ENCODE results near the gene ULK3.

Gene ULK3

GRCh38 chr15:74789741-74790079, 53.2 kb downstream of the ULK3 start:
- TF ChIP-seq, protein P1, sequence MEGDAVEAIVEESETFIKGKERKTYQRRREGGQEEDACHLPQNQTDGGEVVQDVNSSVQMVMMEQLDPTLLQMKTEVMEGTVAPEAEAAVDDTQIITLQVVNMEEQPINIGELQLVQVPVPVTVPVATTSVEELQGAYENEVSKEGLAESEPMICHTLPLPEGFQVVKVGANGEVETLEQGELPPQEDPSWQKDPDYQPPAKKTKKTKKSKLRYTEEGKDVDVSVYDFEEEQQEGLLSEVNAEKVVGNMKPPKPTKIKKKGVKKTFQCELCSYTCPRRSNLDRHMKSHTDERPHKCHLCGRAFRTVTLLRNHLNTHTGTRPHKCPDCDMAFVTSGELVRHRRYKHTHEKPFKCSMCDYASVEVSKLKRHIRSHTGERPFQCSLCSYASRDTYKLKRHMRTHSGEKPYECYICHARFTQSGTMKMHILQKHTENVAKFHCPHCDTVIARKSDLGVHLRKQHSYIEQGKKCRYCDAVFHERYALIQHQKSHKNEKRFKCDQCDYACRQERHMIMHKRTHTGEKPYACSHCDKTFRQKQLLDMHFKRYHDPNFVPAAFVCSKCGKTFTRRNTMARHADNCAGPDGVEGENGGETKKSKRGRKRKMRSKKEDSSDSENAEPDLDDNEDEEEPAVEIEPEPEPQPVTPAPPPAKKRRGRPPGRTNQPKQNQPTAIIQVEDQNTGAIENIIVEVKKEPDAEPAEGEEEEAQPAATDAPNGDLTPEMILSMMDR (conservative IDR thresholded peaks at IDR 0.05; ENCODE audit: low read depth, low read length): no peak
- H3K4me3 ChIP-seq (ENCODE audit: low read length): no peak overlapping the region
- no peak for DNase-seq (ENCODE audit: low read depth)

DNA sequence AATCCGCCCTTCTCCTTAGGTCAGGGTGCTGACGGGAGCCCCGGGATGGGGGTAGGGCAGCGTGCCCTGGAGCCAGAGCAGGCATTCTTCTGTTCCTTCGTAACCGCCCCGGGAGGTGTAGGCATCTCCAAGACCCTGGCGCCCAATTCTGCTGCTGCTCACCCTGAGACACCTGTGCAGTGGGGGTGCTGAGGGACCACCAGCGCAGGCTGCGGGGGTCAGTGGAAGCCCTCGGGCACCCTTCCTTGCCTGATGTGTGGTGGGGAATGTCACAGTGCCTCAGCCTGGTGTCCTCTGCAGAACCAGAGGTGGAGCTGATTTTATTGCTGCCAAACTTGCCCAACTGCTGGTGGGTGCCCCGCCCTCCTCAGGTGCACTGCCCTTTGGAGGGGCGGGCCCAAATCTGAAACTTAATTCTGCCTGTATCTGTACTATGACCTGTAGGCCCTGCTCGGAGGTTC, 53.8 kb downstream of the ULK3 start:
- TF ChIP-seq, protein P1 (conservative IDR thresholded peaks at IDR 0.05; ENCODE audit: low read depth, low read length): no peak
- H3K4me3 ChIP-seq (ENCODE audit: low read length): no peak overlapping the region
- no peak for DNase-seq (ENCODE audit: low read depth)

DNA sequence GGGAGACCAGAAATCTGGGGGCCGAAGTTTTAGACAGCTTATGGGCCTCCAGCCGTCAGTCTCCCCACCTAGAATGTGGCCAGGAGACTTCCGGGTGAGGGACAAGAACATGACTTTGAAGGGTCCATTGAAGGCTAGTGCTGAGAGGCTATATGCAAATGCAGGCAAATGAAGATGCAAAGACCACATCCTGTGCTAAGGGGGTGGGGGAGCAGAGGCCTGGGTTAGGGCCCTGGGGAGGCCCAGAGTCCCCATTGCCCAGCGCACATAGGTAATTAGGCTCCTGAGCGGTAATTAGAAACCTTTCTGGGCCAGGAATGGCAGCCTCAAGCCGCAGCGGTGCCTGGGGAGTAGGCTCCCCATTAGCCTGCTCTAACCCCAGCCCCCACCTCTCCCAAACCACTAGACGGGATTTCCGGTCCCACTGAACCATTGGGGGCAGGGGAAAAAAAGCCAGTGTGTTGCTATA, 54.2 kb downstream of the ULK3 start:
- H3K4me3 ChIP-seq (ENCODE audit: low read length): no peak overlapping the region
- TF ChIP-seq, protein P1 (conservative IDR thresholded peaks at IDR 0.05; ENCODE audit: low read depth, low read length): no peak
- no peak for DNase-seq (ENCODE audit: low read depth)

GRCh38 chr15:74788042-74788682, 54.8 kb downstream of the ULK3 start:
- no peak overlapping the region for H3K4me3 ChIP-seq (ENCODE audit: low read length)
- TF ChIP-seq, protein P1 (conservative IDR thresholded peaks at IDR 0.05; ENCODE audit: low read depth, low read length): no peak

DNA sequence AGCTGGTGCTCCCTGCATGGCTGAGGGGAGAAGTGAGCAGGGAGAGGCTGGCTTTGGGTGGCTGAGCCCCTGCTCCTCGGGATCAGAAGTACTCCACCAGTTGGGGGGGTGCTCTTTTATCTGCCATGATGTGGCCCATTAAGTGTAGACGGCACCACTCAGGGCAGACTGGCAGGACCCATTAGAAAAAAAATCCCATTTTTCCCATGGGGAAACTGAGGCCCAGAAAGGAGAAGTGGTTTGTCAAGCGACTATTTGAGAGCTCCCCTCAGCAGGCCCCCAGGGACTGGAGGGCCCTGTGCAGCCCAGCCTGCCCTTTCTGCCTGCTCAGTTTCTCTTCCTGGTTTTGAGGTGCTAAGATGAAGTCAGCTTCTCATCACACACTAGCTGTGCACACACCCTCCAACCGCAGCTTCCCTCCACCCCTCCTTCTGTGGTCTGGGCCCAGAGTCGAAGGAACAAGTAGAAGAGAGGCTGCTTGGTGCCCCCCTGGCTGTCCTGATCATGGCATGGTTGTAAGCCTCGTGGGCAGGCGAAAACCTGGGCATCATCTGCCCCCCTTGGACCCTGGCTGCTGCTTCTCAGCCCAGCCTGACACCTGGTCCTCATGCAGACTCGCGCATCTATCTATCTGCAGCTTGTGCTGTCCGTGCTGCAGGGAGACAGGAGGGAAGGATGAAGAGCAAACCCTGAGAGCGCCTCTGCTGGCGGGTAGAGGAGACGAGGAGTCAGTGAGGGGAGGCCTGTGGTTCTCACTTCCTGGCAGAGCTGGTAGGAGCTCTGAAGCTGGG, 55.5 kb downstream of the ULK3 start:
- TF ChIP-seq, protein P1 (conservative IDR thresholded peaks at IDR 0.05; ENCODE audit: low read depth, low read length): peak; percentile 76
- H3K4me3 ChIP-seq (ENCODE audit: low read length): no peak overlapping the region

More at GRCh38 chr15:74788042-74788682, 54.8 kb downstream of the ULK3 start:
- DNase-seq (ENCODE audit: low read depth): no peak

DNA sequence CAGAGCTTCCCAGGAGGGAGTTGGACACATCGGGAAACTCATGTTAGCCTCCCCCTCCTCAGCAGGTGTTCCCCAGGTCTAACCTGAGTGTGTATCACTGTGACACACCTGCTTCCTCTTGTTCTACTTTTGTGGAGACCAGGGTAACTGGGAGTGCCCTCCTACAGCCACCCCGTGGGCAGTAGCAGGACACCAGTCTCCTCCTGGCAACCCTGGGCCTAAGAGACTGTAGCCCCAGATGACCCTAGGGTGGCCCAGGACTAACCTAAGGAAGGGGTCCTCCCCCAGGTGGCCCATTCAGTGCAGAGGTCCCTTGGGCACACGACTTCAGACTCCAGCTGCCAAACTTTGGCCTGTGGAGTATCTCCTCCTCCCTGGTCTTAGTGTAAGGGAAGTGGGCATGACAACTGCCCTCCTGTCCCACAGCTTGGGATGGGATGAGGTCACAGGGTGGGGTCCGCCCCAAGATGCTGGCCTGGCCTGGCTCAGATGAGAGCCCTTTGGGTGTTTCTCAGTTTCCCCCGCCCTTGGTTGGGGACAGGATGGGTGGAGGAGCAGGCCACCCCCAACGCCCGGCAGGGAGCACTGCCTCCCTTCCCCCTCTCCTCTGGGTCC, 56.3 kb downstream of the ULK3 start:
- no peak for DNase-seq (ENCODE audit: low read depth)
- no peak overlapping the region for H3K4me3 ChIP-seq (ENCODE audit: low read length)
- TF ChIP-seq, protein P1 (conservative IDR thresholded peaks at IDR 0.05; ENCODE audit: low read depth, low read length): no peak

More for the DNA sequence above, 55.5 kb downstream of the ULK3 start:
- no peak for DNase-seq (ENCODE audit: low read depth)

Data from retinal pigment epithelial cell (primary cell).